T47D (cell line): ENCODE results near the gene NDUFA3.
A peak's percentile ranks its signal among the peaks of the same experiment; 100 is the strongest.

ENCODE experiments used
- DNase-seq, 2 experiments: peaks; one replicate each; pipeline versions ENCODE4 v3.0.0 to v3.0.0-alpha.2; 2011 to 2012; ENCODE audit warnings: low read depth in 1 of 2, low spot score in 1 of 2
- JUND ChIP-seq: IDR thresholded peaks from 2 replicates; pipeline ENCODE4 v1.6.1; 2012; ENCODE audit warnings: low read depth
- in situ Hi-C: cut with HindIII; loops from 2 replicates; pipeline ENCODE4 v1.10.0; 2016; ENCODE audit warnings: low sequenced_read_pairs, low pct_unique_long_range_greater_than_20kb

The NDUFA3 gene

GRCh38 chr19:54136864-54137698 is 34.4 kb downstream of the NDUFA3 start:
- no peak for TF ChIP-seq JUND
- in situ Hi-C loops: no loop called here
- DNase-seq: peak; percentile 98 to 100

GRCh38 chr19:54137699-54138488 is 35.2 kb downstream of the NDUFA3 start, which contains the start of gene CNOT3:
Gene CNOT3, plus strand, starts transcription at chr19:54137762. Its CDS starts 5,217 bp downstream, at chr19:54142979.
- TF ChIP-seq JUND: no peak
- DNase-seq: no peak
- in situ Hi-C loops: no loop called here

- in situ Hi-C loops: no loop called here
- no peak for TF ChIP-seq JUND
- no peak for DNase-seq
These were observed 36.0 kb downstream of the NDUFA3 start for GRCh38 chr19:54138489-54139256.

- no peak for DNase-seq
- in situ Hi-C loops: no loop called here
- no peak for TF ChIP-seq JUND
These were observed 38.7 kb downstream of the NDUFA3 start for GRCh38 chr19:54141356-54141755.

- in situ Hi-C loops: no loop called here
- no peak for DNase-seq
- TF ChIP-seq JUND: no peak
These were observed 39.6 kb downstream of the NDUFA3 start for GRCh38 chr19:54142166-54142780.

- no peak for DNase-seq
- no peak for TF ChIP-seq JUND
- in situ Hi-C loops: no loop called here
These were observed 43.0 kb downstream of the NDUFA3 start for GRCh38 chr19:54145541-54146158.

GRCh38 chr19:54147676-54148075 is 45.0 kb downstream of the NDUFA3 start:
- in situ Hi-C loops: no loop called here
- DNase-seq: no peak
- TF ChIP-seq JUND: no peak

GRCh38 chr19:54148158-54148557 is 45.5 kb downstream of the NDUFA3 start:
- TF ChIP-seq JUND: no peak
- no peak for DNase-seq
- in situ Hi-C loops: no loop called here

GRCh38 chr19:54149021-54149812 is 46.6 kb downstream of the NDUFA3 start:
- TF ChIP-seq JUND: no peak
- no peak for DNase-seq
- in situ Hi-C loops: no loop called here

GRCh38 chr19:54151362-54152035 is 48.8 kb downstream of the NDUFA3 start:
- no peak for TF ChIP-seq JUND
- in situ Hi-C loops: no loop called here
- no peak for DNase-seq

- in situ Hi-C loops: no loop called here
- DNase-seq: no peak
- TF ChIP-seq JUND: no peak
These were observed 49.6 kb downstream of the NDUFA3 start for GRCh38 chr19:54152267-54152666.
